HFFc6 (cell line): ENCODE results near the gene TFPI. TPM values are rescaled to one million over a fixed set of nuclear protein-coding genes. Genes with fewer than 3 reads are reported as not detected.

Experiments
- DNase-seq: peaks from one replicate; pipeline ENCODE4 v3.0.0-alpha.2; 2018
- H3K27ac Mint-ChIP-seq: 2 replicates; pipeline ENCODE4 v1.8.0; 2020; ENCODE audit warnings: mild to moderate bottlenecking, mixed read lengths
- H3K27me3 Mint-ChIP-seq: 2 replicates; pipeline ENCODE4 v1.8.0; 2021; ENCODE audit warnings: mild to moderate bottlenecking, moderate library complexity, mixed read lengths; ENCODE audit not compliant: insufficient read depth
- H3K36me3 Mint-ChIP-seq: 2 replicates; pipeline ENCODE4 v1.8.0; 2021; ENCODE audit warnings: low read depth, mixed read lengths
- H3K4me1 Mint-ChIP-seq: 2 replicates; pipeline ENCODE4 v1.8.0; 2020; ENCODE audit warnings: low read depth, mixed read lengths
- H3K4me3 Mint-ChIP-seq: 2 replicates; pipeline ENCODE4 v1.8.0; 2020; ENCODE audit warnings: mild to moderate bottlenecking, moderate library complexity, mixed read lengths
- H3K9me3 Mint-ChIP-seq: 2 replicates; pipeline ENCODE4 v1.8.0; 2020; ENCODE audit warnings: mild to moderate bottlenecking, mixed read lengths
- total RNA-seq, 6 experiments: library from RNA; stranded (reverse); fragmentation: NEBNext Ultra II Directional; extraction: Animal tissue kit (Norgen Biotek cat#: 25700); gene quantifications; 2 replicates in 1 of 6; 3 replicates in 5 of 6; pipeline ENCODE4 v1.2.3, GENCODE V29; 2021
- TF ChIP-seq, protein P1 (sequence below): fragments of 200-600 bp; sonication (generic); IDR thresholded peaks from 2 replicates; pipeline ENCODE4 v1.5.0; 2021; ENCODE audit warnings: antibody characterized with exemption, mild to moderate bottlenecking

TFPI gene
- total RNA-seq, 6 experiments from 2014 or later: 25.4 to 42.4 (median 34.7) TPM

DNA sequence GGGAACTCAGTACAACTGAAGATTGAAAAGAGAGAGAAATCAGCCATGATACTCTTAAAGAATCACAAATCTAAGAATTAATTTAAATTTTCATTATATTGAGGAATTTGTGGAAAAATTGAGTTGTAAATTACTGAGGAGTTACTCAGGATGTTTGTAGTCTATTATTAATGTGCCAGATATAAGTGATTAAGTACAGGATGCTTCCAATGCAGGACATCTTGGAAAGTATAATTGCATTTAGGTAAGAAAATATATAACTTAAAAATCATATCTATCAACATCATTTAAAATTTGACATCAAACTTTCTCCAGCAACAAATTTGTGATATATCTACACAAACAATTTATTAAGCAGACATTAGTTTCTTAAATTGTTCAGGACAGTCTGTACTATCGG is 107.5 kb downstream of the TFPI start:
- no peaks in the 10 kb centered on the region for H3K9me3 Mint-ChIP-seq
- no peak for DNase-seq
- TF ChIP-seq, protein P1, sequence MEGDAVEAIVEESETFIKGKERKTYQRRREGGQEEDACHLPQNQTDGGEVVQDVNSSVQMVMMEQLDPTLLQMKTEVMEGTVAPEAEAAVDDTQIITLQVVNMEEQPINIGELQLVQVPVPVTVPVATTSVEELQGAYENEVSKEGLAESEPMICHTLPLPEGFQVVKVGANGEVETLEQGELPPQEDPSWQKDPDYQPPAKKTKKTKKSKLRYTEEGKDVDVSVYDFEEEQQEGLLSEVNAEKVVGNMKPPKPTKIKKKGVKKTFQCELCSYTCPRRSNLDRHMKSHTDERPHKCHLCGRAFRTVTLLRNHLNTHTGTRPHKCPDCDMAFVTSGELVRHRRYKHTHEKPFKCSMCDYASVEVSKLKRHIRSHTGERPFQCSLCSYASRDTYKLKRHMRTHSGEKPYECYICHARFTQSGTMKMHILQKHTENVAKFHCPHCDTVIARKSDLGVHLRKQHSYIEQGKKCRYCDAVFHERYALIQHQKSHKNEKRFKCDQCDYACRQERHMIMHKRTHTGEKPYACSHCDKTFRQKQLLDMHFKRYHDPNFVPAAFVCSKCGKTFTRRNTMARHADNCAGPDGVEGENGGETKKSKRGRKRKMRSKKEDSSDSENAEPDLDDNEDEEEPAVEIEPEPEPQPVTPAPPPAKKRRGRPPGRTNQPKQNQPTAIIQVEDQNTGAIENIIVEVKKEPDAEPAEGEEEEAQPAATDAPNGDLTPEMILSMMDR: no peak
- peaks cover 23% of the 10 kb centered on the region for H3K4me1 Mint-ChIP-seq
- H3K36me3 Mint-ChIP-seq: no peaks in the 10 kb centered on the region
- H3K27me3 Mint-ChIP-seq: peaks cover 1% of the 10 kb centered on the region; the same call in 1 of the 2 replicates
- H3K27ac Mint-ChIP-seq: no peak overlapping the region
- peak overlapping the region; percentile 28; the same call in 1 of the 2 replicates for H3K4me3 Mint-ChIP-seq

DNA sequence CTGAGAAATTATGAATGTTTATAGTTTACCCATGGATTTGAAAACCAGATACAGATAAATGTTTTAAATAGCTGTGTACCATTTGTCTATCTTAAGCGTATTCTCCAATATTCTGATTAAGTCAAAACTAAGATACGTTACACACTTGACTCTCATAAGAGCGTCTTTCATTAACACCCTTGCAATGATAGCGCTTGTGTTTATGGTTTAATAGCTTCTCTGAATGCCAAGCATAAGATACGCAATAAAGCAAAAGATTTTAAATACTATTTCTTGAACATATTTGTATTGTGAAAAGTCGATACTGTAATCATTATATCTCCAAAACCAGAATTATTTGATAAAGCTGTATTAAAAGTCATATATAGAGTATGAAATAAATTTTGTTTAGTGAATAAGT is 109.2 kb downstream of the TFPI start:
- Mint-ChIP-seq H3K27ac (no peak overlapping the region), H3K27me3 (peaks cover 1% of the 10 kb centered on the region; the same call in 1 of the 2 replicates), H3K9me3 (no peaks in the 10 kb centered on the region), H3K36me3 (no peaks in the 10 kb centered on the region), H3K4me3 (no peak overlapping the region), H3K4me1 (peaks cover 23% of the 10 kb centered on the region)
- TF ChIP-seq, protein P1: no peak
- DNase-seq: no peak

DNA sequence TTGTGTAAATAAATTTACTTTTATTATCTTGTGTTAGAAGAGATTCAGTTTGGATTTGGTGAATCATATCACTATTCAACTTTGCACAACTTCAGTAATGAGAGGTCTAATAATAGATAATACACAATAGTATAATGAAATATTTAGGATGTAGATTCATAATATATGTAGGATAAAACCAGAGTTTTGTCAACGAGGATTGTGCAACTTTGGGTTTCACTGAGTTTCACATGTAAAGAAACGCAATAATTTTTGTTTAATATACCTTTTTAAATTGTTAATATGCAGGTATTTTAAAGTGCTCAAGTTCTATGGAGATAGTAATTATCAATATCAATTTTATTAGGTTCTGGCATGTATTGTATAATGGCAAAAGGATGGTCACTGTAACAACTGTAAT is 111.5 kb downstream of the TFPI start:
- no peaks in the 10 kb centered on the region for H3K9me3 Mint-ChIP-seq
- no peak overlapping the region for H3K4me3 Mint-ChIP-seq
- H3K27ac Mint-ChIP-seq: no peak overlapping the region
- peaks cover 14% of the 10 kb centered on the region for H3K4me1 Mint-ChIP-seq
- TF ChIP-seq, protein P1: no peak
- no peaks in the 10 kb centered on the region for H3K27me3 Mint-ChIP-seq
- DNase-seq: no peak
- H3K36me3 Mint-ChIP-seq: no peaks in the 10 kb centered on the region

DNA sequence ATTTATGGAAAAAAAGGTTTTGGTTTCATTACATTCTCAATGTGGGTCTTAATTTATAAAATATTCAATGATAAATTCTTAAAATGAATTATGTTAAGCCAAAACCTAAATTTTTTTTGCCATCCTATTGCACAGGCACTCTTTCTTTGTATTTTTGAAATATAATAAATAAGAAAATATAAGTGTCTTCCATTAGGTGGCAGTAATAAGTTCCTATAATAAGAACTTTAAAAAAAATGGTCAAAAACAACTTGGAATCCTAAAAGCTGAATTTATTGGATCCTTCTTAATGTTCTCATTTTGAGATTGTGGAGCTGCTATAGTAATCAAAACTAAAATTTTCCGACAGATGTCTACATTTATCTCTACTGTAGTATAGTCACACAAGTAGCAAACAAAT is 111.9 kb downstream of the TFPI start:
- Mint-ChIP-seq H3K27ac (no peak overlapping the region), H3K36me3 (no peaks in the 10 kb centered on the region), H3K4me1 (peaks cover 10% of the 10 kb centered on the region), H3K27me3 (no peaks in the 10 kb centered on the region), H3K4me3 (no peak overlapping the region), H3K9me3 (no peaks in the 10 kb centered on the region)
- TF ChIP-seq, protein P1: peak; percentile 69
- DNase-seq: no peak

DNA sequence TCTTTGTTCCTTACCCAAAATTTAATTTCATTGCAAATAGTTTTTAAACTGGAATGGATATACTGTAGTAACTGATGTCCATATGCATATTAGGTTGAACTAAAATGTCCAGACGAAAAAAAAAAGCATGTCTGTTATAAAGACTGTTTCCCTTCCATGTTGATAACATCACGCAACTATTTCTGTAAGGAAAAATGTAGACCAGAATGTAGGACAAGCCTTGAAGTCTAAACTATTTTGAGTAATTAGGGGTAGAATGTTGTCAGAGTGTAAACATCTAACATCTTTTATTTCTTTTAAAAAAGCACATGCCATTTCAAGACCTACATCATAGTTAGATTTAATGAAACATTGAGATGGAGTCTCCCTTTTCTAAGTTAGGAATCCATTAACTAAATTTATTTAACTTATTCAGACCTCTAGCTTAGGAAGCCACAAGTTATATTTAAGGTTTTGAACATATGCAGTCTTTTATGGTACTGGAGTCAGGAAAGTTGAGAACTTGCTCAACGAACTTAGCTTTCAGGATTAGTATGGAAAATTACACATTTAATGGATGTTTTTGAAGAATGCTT is 114.0 kb downstream of the TFPI start:
- Mint-ChIP-seq H3K27ac (no peak overlapping the region), H3K9me3 (no peaks in the 10 kb centered on the region), H3K4me1 (peaks cover 18% of the 10 kb centered on the region), H3K36me3 (no peaks in the 10 kb centered on the region), H3K4me3 (no peak overlapping the region), H3K27me3 (no peaks in the 10 kb centered on the region)
- no peak for DNase-seq
- TF ChIP-seq, protein P1: no peak

DNA sequence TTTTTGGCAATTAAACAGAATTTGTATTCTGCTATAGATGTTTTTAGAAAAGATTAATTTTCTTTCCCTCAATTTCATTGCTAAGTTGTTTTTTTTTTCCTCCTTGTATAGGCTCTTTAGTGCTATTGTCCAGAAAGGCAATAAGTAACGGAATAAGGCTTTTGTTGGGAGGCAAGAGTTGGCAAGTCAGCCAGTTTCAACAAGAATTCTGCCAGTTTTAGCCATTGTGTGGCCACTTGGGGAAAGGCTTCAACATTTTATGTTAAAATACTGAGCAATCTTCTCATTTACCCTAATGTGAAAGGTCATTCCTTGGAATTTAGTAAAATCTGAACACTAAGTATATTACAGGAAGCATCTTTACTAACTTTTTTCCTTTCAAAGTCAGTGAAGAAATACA is 115.8 kb downstream of the TFPI start:
- H3K9me3 Mint-ChIP-seq: no peaks in the 10 kb centered on the region
- no peak for DNase-seq
- H3K27me3 Mint-ChIP-seq: no peaks in the 10 kb centered on the region
- H3K27ac Mint-ChIP-seq: no peak overlapping the region
- H3K4me3 Mint-ChIP-seq: no peak overlapping the region
- TF ChIP-seq, protein P1: no peak
- H3K36me3 Mint-ChIP-seq: no peaks in the 10 kb centered on the region
- H3K4me1 Mint-ChIP-seq: peaks cover 33% of the 10 kb centered on the region
